ENCODE measurements around the gene WRAP73.

WRAP73 gene

DNA sequence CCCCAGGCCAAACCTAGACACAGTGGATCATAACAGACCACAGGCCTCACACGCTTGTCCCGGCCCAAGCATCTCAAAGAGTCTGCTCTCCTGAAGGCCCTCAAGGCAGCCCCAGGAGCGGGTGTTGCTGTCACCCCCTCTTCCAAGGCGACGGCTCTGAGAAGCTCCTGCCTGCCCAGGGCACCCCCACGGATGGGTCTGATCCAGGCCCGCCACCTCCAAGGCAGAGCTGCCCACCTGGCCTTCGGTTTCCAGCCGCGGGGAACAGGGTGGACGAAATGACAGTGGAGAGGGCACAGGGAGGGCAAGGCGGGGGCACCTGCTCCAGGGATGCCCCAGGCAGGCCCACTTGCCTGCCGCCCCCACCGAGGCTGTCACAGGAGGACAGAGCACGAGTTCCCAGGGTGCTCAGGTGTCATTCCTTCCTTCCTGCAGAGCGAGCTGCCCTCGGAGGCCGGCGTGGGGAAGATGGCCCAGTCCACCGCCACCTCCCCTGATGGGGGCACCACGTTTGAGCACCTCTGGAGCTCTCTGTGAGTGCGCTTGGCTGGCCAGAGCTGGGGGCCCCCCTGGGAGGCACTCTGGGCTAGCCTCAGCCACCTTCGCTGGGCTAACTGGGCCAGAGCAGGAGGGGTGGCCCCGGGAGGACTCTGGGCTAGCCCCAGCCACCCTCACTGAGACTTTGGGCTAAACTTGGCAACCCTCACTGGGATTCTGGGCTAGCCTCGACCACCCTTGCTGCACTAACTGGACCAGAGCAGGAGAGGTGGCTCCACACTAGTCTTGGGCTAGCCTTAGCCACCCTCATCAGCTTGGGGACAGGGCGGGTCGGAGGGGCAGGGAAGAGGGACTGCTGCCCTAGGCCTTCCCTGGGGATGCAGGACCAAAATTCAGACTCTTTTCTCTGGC is 32.2 kb upstream of the WRAP73 start:
- no peak for DNase-seq (ENCODE audit: low read depth)

DNA sequence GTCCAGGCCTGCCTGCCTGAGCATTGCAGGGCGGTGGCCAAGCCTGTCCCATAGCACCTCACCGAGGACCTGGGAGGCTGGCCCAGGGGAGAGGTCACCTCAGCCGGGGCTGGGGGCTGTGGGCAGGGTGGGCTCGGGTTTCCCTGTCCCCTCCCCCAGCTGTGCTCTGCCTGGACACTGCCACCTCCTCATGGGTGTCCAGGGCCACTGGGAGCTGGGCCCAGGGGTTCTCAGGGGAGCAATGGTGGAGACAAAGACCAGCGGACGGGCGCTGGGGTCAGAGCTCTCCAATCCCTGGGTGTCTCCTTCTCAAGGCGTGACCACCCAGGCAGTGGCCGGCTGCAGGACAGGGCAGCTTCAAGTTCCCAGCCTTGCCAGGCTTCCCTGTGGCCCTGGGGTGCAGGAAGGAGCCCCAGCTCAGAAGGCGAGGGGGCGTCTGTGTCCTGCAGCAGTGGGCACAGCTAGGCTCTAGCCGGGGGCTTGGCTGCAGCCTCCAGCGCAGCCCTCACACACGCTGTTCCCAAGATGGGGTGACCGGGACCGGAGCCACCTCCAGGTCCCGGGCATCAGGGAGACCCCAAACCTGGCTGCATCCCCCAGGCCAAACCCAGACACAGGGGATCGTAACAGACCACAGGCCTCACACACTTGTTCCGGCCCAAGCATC is 31.5 kb upstream of the WRAP73 start:
- no peak for DNase-seq (ENCODE audit: low read depth)

DNA sequence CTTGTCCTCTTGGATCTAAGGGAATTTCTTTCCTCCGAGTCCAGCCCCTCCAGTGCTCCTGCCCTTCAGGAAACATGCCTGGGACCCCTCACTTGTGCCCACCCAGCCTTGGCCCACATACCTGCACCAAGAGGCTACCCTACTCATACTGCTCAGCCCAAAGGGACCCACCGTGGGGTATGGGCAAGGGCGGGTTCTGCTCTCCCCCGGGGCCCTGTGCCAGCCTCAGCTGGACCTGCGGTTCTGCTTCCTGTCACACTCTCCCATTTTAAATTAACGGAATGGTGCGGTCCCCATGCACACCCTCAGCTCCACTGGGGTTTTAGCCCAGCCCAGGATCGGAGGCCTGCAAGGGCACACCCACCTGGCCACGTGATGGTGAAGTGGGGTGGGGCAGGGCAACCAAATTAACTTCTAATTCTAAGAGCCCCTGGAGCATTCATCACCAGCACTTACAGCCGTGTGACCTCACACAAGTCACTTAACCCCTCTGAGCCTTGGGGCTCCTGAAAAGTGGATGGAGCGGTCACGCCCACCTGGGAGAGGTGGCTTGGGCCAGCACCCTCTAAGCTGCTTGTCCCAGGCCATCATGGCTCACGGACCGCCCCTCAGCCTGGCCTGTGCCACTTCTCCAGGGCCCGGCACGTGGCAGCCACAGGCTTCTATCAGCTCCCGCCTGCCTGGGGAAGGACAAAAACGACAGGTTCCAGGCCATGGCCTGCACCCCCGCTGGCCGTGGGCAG is 30.8 kb upstream of the WRAP73 start:
- DNase-seq (ENCODE audit: low read depth): no peak

DNA sequence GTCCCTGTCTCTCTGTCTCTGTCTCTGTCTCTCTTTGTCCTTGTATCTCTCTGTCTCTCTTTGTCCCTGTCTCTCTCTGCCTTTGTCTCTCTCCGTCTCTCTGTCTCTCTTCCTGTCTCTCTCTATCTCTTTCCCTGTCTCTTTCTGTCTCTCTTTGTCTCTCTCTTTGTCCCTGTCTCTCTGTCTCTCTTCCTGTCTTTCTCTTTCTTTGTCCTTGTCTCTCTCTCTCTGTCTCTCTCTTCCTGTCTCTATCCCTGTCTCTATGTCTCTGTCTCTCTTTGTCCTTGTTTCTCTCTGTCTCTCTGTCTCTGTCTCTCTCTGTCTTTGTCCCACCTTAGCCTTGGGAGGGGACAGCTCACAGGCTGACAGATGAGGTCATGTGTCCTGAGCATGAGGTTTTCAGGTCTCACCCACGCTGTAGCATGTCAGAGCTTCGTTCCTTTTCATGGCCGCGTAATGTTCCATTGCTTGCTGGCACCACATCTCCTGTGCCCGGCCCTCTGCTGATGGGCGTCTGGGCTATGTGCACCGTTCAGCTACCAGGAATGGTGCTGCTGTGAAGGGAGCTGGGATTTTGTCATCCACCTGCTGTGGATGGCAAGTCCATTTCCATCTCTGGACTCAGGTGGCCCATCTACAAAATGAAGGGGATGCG is 30.0 kb upstream of the WRAP73 start:
- DNase-seq (ENCODE audit: low read depth): no peak

DNA sequence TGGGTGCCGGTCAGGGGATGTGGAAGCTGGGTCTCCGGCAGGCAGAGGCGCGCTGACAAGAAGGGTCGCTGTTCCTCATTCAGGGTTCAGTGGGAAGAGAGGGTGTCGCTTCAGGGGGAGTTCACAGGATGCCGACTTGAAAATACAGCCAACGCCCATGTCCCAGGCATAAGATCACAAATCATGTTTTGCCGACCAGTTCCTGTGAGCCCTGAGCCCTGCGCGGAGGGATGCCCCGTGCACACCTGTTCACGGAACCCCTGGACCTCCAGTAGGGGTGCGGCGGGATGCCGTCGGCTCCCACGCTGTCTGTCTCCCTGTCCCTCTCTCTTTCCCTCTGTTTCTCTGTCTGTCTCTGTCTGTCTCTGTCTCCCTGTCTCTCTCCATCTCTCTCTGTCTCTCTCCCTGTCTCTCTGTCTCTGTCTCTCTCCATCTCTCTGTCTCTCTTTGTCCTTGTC is 29.2 kb upstream of the WRAP73 start:
- DNase-seq (ENCODE audit: low read depth): no peak

DNA sequence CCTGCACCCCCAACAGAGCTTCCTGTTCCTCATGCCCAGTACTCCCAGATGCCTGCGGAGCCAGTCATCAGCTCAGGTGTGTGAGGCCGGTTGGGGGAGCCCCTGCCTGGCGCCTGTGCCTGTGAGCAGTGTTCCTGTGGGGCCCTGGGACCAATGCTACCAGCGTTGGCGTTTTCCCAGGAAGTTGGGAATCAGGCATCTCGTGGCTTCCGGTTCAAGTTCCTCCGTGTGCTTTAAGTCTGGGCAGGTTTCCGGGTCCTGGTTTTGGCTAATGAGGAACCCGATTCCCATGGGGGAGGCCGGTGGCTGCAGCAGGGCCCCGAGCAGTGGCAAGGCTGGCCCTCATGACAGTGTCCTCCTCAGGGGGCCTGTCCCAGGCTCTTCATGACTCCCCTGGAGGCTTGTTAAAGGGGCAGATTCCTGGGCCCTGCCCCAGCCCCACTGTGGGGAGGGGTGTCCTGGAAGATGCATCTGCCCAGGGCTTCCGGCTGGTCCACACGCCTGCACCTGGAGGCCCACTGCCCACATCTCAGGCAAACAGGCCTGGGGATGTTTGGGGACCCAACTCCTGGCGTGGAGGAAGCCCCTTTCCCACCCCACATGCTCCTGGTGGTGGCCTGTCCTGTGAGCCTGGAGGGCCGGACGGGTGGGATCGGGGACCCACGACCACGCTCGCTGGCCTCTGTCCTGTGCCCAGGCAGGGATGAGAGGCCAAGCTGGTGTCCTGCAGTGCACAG is 28.6 kb upstream of the WRAP73 start:
- no peak for DNase-seq (ENCODE audit: low read depth)

DNA sequence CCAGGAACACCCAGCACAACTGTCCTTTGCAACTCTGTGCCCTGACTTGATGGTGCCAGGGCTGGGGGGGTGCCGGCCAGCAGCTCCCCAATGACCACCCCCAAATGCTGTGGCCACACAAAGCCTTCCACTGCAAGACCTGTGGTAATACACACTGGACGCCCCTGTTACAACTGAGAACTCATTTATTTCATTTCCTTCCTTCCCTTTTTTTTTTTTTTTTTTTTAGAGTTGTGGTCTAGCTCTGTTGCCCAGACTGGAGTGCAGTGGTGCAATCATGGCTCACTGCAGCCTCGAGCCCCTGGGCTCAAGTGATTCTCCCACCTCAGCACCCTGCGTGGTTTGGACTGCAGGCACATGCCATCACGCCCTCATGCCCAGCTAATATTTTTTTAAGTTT is 27.6 kb upstream of the WRAP73 start:
- no peak for DNase-seq (ENCODE audit: low read depth)

DNA sequence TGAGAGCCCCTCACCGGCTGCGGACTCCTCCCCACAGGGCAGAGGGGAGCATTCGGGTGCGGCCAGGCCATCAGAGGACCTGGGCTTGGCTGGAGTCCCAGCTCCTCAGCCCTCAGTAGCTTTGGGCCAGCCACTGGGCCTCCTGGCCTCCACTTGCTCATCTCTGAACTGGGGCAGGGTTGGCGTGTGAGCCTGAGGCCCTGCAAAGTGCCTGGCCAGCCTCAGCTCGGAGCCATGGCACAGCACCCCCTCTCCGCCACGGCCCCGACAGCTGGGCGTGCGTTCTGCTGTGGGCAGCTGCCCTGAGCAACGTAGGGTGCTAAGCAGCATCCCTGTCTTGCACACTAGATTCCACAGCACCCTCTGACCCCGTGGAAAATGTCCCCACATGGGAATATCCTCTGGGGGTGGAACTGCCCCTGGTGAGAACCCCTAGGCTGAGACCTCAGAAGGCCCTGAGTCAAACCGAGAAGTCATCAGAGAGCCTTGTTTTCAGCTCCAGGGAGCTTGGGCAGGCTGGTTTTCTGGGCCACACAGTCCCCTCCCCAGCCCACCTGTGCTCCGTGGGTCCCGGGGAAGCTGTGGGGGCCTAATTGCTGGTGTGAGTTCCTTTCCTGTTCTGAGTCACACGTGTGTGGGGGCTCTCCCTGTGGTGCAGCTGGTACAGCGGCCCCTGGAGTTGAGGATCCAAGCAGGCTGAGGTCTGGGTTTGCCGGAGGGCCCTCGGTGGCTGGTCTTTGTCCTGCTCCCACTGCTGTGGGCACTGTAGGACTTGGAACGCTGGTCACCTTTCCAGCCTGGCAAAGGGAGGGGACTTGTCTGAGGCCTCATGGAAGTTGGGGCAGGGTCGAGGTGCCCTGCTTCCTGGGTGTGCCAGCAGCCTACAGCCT is 26.9 kb upstream of the WRAP73 start:
- no peak for DNase-seq (ENCODE audit: low read depth)

DNA sequence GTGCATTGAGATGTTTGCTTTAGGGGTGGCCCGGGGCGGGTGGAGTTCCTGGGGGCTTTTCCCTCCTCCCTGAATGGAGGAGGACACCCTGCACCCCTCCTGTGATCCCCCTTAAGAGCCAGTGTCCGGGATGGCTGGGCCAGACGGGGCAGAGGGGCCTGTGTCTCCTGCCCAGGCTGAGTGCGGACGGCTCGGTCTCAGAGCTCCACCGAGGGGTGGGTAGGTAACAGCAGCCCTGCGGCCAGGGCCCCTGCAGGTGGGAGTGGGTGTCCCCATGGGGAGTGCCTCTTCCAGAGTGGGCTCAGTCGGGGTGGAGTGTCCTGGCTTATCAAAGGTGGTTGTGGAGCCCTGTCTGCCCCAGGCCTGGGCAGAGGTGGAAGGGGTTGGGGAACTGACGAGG is 25.5 kb upstream of the WRAP73 start:
- DNase-seq (ENCODE audit: low read depth): no peak

DNA sequence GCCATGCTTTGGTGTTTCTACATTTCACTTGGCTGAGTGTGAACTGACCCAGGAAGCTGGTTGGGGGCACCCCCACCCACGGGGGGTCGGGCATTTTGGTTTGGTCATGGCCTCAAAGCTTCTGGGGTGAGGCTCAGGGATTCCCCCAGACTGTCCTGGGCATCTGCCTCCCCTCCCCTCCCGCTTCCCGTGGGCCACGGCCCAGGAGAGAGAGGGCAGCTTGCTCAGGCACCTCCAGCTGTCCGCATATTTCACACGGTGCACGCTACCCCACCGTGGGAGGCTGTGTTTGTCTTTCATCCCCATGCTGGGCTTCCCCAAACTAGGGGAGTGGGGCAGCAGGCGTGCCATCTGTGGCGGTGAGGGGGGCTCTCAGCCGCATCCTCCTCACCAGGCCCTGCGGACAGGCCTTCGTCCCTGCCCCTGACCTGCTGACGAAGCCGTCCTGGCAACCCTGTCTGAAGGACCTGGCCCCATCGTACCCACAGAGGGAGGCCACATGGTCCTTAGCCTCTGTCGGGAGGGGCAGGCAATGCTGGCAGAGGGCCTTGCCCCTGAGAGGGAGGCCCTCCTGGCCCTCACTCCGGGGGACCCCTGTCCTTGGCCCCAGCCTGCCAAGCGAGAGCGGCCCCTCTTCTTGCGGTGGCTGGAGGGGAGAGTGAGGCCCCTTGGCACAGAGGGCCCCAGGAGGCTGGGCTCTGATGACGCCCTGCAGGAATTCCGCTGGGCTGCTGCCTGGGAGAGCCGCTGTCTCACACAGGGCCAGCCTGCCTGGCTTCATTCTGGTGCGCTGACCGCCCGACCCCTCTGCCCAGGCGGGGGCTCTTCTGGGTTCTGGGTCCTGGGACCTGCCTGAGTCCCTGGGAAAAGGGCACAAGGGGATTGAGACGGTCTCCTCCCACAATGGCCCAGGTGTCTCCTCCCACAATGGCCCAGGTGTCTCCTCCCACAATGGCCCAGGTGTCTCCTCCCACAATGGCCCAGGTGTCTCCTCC is 24.5 kb upstream of the WRAP73 start:
- DNase-seq (ENCODE audit: low read depth): no peak

DNA sequence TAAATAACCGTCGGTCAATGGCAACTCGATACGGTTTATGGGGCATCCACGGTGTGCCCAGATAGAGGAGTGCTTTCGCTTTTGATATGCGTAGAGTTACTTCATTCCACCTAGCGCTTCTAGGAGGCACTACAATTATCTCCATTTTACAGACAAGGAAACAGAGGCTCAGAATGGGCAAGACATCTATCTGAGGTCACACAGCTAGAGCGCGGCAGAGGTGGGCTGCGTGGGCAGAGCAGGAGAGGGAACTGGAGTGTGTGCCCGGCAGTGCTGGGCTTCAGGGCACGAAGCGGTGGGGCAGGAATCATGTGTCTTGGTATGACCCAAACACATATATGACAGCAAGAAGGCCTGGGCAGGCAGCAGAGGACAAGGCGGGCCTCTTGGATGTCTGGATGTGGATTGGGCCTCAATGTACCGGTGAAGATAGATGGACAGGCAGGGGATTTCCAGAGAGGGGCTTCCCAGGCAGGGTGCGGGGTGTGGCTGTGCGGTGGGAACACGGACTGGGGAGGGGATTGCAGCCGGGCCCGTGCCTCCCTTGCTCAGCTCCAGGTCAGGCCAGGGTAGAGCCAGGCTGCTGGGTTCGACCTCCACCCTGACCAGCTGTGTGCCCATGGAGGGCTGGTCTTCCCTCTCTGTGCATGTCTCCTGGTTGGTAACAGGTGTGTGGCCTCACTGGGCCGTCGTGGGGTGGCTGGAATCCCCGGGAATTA is 23.6 kb upstream of the WRAP73 start:
- DNase-seq (ENCODE audit: low read depth): no peak

DNA sequence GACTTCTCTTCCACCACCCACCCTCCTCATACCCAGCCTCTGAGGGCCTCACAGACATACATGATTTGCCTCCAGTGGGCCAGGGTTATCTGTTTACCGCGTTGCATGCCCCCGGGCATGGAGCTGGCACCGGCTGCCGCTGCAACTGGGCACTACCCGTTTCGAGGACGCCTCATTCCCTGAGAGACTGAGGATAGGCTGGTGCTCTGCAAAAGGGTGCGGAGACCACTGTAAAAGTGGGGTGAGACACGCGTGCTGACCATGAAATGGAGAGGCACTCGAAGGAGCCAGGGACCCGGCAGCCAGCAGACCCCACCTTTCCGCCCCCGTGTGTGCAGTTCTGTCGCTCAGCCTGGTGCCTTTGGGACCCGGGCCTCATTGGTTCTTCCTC is 23.1 kb upstream of the WRAP73 start:
- no peak for DNase-seq (ENCODE audit: low read depth)

DNA sequence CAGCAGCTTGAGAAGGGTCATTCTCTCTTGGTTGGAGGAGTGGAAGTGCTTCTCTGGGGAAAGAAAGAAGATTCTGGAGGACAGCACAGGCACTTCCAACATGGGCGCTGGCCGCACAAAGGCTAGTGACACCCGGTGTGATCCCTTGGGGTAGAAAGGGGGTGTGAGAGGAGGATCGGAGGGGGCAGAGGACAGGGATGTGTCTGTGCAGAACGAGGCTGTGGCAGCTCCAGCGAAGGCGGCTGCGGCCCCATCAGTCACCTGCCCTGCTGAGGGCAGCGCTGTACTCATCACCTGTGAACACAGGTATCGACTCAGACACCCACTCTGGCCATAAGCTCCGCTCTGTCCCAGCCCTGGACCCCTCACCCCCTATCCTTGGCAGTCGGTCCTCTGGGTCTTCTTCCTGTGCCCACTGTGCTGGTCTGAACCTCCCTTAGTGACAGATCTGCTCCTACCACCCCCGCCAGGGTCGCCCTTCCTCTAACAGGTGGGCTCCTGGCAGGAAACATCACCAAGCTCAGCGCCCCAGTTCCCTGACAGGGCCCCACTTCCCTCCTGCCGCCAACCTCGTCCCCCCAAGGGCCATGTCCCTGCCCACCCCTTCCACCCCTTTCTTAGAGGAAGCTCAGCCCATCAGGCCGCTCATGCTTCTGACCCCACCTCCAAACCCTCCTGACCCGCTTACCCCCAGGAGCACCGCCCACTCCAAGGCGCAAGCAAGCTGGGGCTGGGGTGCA is 22.5 kb upstream of the WRAP73 start:
- no peak for DNase-seq (ENCODE audit: low read depth)

DNA sequence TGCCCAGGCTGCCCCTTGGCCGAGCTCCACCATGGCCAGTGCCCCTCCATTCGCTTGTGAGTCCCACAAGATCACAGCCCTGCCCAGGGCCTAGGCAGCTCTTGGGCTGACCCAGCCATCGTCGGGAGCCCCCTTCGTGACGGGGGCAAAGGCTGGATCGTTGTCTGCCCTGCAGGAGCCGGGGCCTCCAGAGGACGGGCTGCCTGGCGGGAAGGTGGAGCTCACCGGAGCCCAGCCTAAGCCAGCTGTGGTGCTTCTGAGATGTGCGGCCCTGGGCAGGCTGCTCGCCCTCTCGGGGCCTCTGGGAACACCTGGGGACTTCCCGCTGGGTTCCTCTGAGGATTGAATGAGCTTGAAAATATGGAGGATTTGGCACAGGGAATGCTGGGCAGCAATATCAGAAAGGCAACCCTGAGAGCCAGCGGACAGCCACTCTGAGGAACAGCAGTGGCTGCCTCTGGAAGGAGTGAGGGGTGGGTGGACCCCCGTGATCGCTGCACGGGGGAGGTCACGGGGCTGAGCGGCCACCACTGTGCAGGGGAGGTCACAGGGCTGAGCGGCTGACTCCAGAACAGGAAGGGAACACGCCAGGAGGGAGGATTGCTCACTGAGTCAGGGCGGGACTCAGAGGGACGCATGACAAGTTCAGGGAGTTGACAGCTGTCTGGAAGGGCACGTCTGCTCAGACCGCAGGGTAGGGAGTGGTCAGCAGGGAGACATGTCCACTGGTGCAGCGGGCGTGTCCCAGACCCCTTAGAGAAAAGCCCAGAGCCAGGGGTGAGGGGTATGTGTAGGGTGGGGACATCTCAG is 21.7 kb upstream of the WRAP73 start:
- DNase-seq (ENCODE audit: low read depth): no peak

DNA sequence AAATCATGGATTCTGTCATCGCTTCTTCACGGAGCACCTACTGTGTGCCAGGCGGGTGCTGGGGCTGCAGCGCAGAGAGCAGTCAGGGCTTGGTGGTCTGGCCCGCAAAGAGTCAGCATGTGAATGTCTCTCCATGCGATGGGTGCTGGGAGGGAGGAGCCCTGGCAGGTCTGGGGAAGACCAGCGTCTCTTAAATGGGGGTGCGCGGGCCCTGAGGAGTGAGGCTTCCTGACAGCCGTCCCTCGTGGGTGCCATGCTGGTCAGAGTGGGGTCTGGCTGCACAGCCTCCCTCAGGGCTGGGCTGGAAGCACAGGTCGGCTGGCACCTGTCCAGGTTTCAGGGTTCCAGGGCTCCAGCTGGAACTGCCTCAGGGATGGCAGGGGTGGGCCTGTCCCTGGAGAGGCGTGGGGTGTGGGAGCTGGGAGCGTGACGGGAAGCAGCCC is 20.9 kb upstream of the WRAP73 start:
- no peak for DNase-seq (ENCODE audit: low read depth)

DNA sequence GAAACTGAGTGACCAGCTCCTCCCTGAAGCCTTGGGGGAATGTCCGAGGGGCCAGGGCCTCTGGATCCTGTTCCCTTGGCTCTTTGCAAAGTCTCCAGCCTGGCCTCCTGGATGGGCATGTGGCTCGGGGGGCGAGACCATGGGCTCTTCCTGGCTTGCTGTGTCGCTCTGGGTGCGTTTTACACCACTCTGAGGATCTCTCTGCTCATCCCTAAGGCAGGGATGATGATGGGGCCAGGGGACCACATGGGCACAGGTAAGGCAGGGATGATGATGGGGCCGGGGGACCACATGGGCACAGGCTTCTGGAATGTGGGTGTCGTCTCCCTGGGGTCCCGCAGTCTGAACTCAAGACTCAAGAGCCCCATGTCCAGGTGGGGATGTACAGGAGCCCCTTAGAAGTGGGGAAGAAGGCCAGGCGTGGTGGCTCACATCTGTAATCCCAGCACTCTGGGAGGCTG is 20.1 kb upstream of the WRAP73 start:
- DNase-seq (ENCODE audit: low read depth): no peak

DNA sequence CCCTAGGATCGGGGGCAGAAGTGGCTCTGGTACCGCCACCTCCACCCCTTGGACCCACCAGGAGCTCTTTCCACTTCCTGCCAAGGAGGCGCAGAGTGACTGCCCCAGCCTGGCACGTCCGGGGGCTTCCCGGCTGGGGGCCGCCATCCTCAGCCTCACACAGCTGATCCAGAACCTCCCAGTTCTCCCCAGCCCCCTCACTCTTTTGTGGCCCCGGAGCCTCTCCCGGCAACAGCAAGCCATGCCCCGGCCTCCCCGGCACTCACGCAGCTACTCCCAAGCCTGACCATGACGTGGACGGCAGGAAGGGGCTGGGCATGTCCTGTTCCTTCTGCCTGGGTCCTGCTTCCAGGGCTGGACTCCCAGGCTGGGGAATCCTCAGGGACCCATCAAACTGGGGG is 19.5 kb upstream of the WRAP73 start:
- DNase-seq (ENCODE audit: low read depth): no peak
